ENCODE measurements around the gene LRIG1.
A peak's percentile ranks its signal among the peaks of the same experiment; 100 is the strongest.

LRIG1 gene

GRCh38 chr3:66504850-66505641 is 4.2 kb upstream of the LRIG1 start:
- DNase-seq = no peak

- no peak for DNase-seq
Observed at GRCh38 chr3:66502981-66503380, 2.2 kb upstream of the LRIG1 start.

GRCh38 chr3:66502245-66502874 is 1.5 kb upstream of the LRIG1 start:
- DNase-seq = no peak

- no peak for DNase-seq
Observed at GRCh38 chr3:66501483-66502244, 842 bp upstream of the LRIG1 start.

DNA sequence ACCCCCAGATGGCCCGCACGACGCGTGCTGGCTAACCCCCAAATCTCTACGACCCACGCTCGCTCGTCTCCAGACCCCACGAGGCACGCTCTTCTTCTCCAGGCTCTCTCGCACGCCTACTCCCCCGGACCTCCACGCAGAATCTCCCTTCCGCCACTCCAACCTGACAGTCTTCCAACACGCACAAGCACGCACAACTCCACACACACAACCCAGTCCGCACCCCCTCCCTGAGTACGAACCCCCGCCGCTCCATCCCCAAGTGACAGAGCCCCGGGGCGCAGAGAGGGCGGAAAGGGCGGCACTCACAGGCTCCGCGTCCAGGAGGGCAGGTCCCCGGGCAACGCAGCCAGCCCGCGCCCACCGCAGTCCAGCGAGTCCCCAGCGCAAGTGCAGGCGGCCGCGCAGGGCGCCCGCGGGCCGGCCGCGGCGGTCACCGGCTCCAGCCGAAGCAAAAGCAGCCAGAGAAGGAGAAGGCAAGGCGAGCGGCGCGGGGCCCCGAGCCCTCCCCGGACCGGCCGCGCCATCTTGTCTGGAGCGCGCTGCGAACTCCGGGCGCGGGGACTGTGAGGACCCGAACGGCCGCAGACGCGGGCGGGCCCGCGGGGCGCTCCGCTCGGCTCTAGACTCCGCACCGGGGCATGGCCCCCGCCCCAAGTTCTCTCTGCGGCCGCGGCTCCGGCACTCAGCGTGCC is 794 bp downstream of the LRIG1 start:
- DNase-seq = peak; percentile 5 to 70 (median 69)

DNA sequence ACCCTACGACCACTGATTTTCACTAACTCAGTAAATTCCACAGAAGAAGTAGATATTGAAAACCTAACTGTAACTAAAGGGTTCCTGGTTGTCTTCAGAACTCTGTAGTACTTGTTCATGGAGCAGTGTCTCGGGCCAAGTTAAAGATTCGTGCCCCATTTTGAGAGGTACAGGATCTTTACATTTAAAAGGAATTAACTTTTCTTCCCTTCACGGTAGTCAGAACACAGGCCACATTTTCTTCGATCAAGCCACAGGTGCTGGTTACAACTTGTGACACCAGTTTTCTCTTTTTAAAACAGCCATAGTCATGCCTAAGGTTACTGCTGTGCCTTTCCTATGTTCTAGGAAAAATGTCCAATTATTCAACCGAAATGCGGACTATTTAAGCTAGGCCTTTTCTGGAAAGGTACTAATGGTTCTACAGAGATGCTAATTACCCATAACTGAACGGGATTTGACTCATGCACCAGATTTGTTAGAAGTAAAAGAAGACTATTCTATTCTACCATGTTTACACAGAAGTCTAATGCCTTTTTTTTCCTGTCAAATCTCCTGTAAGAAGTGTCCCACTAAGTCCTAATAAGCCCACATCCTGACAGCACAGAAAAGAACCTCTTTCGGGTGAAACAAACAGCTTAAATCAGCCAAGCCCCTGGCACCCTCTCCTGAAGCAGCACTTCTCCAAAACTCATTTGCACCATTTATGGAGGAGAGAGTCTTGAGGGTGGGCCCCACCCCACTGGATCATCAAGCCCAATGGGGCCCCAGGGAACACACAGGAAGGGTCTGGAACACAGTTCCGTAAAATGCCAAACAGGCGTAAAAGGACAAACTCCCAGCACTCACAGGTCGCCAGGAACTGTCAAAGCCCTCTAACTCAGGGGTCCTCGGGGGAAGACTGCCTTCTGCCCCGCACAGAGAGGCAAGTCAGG is 1.9 kb downstream of the LRIG1 start:
- peak in 1 of 3 experiments; percentile 30 for DNase-seq

DNA sequence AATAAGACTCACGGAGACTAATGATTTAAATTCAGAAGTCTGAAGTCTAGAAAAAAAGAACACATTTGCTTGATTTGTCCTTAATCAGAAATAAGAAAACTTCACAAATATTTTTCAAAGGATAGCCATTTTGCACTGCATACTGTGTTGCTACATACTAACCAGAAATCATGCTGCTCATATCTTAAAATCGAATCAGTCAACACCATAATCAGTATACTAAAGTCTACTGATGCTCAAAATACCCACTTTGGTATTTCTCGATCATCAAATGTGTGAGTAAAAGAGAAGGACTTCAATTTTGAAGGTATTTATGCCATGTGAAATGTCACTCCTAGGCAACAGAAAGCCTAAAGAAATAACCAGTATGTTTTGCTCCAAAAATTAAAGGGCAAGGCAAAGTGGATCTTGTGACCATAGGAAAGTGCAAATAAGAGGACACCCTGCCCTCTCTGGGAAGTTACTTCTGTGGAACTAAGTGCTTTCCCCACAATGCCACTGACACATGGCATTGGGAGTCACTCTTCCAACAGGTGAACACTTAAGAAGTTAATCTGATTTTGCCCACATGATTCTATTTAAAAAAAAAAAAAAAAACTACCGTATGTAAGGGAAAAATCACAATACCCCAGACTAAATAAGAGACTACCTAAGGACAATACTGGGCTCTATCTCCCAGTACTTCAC is 2.7 kb downstream of the LRIG1 start:
- DNase-seq = no peak

DNA sequence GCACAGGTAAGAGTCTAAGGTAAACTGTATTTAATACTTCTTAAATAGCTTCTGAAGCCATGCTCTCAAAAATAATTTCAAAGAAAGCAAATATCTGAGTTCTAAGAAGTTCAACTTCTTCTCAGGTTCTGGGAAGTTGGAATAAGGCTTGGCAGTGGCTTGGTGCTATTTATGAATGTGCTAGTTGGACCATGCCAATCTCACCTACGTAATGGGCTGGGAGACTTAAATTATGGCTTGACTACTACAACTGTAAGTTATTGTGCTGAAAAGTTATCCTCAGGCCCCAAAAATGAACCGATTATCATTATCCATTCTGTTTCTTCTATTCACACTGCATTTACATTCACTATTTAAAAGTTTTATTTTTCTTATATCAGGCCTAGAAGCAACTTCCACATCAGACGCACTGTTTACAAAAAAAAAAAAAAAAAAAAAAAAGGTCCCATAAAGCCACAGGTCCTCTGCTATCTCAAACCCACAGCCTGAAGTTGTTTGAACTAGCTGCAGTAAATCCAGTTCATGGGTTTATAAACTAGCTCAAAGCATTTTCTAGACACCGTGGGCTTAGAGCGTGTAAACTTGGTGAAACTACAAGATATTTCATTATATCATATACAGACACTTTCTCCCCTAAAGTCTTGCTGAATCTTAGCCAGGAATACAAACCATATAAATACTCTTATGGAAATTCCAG is 3.4 kb downstream of the LRIG1 start:
- no peak for DNase-seq

GRCh38 chr3:66496746-66497145 is 4.1 kb downstream of the LRIG1 start:
- DNase-seq = no peak

DNA sequence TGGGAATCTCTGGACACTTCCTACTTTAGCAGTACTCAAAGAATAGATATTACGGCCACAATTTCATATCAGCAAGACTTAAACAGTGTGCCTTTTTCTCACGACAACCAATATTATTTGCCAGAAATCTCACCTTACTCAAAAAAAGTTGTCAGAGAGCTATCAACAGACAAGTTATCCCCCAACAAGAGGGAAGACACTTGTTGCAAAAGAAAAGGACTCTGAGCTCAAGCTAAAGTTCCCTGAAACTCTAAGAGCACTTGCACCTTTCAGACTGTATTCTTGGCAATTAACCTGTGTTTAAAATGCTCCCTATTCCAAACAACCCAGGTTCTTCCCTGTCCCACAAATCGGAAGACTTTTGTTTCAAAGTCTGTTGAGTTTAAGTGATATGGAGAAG is 4.5 kb downstream of the LRIG1 start:
- DNase-seq = no peak

DNA sequence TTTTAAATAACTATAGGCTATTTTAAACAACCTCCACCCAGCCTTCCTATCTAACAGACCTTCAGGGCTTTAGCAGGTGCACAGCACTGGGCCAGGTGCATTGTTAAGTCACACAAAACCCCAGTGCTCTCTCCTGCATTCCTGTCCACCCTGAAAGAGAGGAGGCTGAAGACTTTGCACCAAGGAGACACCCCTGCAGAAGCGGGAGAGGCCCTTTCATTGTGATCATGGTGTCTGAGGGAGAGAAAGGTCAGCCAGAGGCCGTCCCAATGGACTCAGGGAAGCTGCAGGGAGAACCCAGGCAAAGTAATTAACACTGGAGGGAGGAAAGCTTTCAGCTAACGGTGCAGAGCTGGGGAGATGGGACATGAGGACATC is 5.2 kb downstream of the LRIG1 start:
- DNase-seq = no peak

GRCh38 chr3:66494959-66495667 is 5.7 kb downstream of the LRIG1 start:
- no peak for DNase-seq

GRCh38 chr3:66493458-66494099 is 7.2 kb downstream of the LRIG1 start:
- no peak for DNase-seq

- DNase-seq = no peak
Observed at GRCh38 chr3:66492672-66493071, 8.2 kb downstream of the LRIG1 start.

DNA sequence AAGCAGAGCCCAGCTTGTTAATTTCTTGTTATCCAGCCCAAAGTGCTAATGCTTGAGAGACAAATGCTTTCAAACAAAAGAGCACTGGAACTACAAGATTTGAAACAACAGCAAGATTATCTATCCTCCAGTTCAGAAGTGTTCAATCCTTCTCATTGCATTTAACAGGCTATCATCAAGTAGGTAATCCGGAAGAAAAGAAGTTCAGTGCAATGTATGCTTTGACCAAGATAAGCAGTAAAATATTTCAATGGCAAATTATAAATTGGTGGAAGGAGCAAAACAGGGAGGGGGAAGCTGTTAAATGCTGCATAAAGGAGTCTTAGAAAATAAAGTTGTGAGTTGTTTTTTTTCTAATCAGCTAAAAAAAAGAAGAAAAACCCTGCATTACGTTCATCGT is 8.8 kb downstream of the LRIG1 start:
- no peak for DNase-seq

DNA sequence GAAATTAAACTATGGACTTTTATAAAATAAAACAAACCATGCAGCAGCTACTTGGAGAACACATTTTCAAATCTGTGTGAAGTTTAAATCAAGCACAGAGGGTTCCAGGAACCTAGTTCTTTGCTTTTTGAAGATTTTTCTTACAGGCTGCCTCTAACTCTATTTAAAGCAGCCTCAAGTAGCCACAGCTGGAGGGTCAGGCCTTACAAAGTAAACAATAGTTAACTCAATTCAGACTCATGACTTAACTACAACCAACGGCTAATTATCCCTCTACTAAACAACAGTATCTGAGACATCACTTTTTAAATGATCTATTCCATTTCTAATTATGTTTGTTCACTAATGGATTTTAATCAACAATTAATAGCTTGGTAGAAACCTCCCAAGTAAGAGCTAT is 9.8 kb downstream of the LRIG1 start:
- peak in 1 of 3 experiments; percentile 22 for DNase-seq

DNA sequence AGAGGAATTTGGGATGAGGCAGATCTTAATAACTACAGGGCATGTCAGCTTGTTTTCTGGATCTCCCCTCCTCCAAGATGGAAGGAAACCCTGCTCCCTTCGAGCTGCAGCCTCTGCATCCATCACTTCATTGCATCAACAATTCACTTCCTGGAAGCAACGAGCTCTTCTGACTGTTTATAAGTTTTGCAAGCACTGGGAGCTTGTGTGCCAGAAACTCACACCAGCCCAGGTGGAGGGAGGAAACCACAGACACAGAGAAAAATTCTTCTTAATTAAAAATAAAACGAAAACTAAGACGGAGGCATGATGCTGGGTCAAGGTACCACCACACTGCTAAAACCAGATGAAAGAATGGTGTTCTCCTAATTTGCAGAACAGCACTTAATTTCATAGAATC is 10.6 kb downstream of the LRIG1 start:
- DNase-seq = no peak

DNA sequence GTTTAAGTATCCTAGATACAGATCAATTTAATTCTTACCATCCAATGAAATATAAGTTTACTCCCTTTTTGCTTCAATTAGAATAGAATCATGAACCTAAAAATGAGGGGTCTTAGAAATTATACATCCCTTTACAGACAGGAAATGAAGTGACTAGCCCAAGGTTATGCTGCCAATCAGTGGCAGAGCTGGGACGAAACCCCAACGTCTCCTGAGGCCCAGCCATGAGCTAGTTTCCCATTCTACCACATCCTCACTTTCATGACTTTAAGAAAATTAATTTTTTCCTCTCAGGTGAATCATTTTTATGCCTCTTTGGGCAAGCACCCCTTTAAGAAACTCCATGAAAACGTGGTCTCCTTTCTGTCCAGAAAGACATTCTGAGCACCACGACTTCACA is 11.2 kb downstream of the LRIG1 start:
- DNase-seq = no peak

DNA sequence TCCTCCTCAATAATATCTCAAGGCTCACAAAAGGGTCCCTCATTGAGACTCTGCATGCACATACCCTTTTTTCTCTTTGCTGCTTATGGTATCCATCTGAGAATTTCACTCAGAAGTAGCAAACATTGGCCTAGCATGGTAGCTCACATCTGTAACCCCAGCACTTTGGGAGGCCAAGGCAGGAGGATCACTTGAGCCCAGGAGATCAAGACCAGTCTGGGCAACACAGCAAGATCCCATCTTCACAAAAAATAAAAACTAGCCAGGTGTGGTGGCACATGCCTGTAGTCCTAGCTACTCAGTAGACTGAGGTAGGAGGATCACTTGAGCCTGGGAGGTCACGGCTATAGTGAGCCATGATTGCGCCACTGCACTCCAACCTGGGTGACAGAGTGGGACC is 11.7 kb downstream of the LRIG1 start:
- DNase-seq = no peak

- DNase-seq = no peak
Observed at GRCh38 chr3:66488492-66488891, 12.3 kb downstream of the LRIG1 start.

Data from NCI-H1417 (cell line).